ENCODE results near the gene URAD. TPM values are rescaled to one million over a fixed set of nuclear protein-coding genes. Genes with fewer than 3 reads are reported as not detected.
A peak's percentile ranks its signal among the peaks of the same experiment; 100 is the strongest.

URAD gene
- total and polyA plus RNA-seq, 2 experiments from 2014 or later = not detected

DNA sequence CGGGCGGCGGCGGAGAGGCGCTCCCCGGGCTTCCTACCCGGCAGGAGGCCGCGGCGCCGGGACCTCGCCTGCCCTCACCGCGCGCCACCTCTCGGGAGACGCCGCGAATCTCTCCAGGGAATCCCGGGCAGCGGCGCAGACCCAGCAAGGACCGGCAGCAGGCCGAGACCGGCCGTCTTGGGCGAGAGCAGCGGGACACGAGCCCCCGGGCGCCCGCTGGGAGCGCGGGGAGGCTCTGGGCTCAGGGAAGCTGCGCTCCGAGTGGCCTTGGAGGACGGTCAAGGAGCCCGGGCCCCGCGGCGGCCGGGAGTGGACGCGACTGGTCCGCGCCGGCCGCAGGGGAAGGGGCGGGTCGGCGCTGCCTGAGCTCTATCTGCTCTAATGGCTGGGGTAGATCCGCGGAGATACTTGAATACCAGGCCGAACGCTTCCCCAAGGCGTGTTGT, 34.1 kb downstream of the URAD start:
- peak in 1 of 2 donors; percentile 20 for DNase-seq (ENCODE audit: low read depth in 1 of 2, low spot score in 1 of 2)
- no peak for TF ChIP-seq CTCF (IDR thresholded peaks at IDR 0.05; ENCODE audit: low read depth, low read length)
- Histone ChIP-seq H3K4me1 (ENCODE audit: low read depth) (no peaks in the 10 kb centered on the region), H3K27me3 (peaks cover 100% of the 10 kb centered on the region), H3K4me3 (peak overlapping the region; percentile 16), H3K36me3 (no peaks in the 10 kb centered on the region), H3K27ac (no peak overlapping the region), H3K9me3 (ENCODE audit: low read depth) (no peaks in the 10 kb centered on the region)

- Histone ChIP-seq H3K36me3 (no peaks in the 10 kb centered on the region), H3K4me1 (ENCODE audit: low read depth) (no peaks in the 10 kb centered on the region), H3K4me3 (peak overlapping the region; percentile 24), H3K27ac (no peak overlapping the region), H3K9me3 (ENCODE audit: low read depth) (no peaks in the 10 kb centered on the region), H3K27me3 (peaks cover 100% of the 10 kb centered on the region)
- TF ChIP-seq CTCF (IDR thresholded peaks at IDR 0.05; ENCODE audit: low read depth, low read length) = peak; percentile 90
- DNase-seq (ENCODE audit: low read depth in 1 of 2, low spot score in 1 of 2) = peak; percentile 79 to 91
These were observed 34.7 kb downstream of the URAD start for GRCh38 chr13:27953676-27954405.

DNA sequence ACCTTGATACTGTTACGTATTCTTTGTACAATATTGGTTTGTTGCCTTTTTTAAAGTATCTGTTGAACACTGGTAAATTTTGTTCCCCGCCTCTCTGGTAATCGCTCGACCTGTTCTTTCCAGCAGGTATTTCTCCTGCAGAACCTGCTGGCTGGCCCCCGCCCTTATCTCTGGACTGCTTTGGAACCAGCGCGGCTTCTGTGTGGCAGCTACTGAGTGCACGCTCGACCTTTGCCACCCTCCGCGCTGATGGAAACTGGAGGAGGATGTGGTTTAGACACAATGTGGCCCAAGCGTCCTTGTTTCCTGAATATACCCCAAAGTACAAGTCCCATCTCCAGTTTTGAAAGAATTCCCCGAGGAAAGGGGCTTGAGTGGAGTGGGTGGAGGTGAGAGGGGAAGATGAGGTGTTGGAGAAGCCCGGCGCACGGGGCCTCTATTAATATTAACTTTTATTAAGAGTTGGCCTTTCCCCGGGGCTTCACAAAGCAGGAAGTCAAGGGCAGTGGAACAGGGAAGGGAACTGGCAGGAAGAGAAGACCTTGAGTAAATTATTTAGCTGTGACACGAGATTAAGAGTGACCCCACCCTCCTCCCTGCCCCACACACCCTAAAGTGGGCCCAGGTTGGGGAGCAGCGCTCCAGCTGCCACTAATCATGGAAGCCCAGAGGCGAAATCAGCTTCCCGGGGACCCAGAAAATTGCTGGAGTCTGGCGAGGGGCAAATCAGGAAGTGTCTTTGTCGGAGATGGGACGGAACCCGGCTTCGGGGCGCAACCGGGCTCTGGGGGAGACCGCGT, 35.4 kb downstream of the URAD start:
- no peaks in the 10 kb centered on the region for H3K9me3 ChIP-seq (ENCODE audit: low read depth)
- no peaks in the 10 kb centered on the region for H3K4me1 ChIP-seq (ENCODE audit: low read depth)
- peaks cover 97% of the 10 kb centered on the region for H3K27me3 ChIP-seq
- no peaks in the 10 kb centered on the region for H3K36me3 ChIP-seq
- H3K4me3 ChIP-seq = peak overlapping the region; percentile 24
- H3K27ac ChIP-seq = no peak overlapping the region
- TF ChIP-seq CTCF (IDR thresholded peaks at IDR 0.05; ENCODE audit: low read depth, low read length) = no peak
- no peak for DNase-seq (ENCODE audit: low read depth in 1 of 2, low spot score in 1 of 2)

DNA sequence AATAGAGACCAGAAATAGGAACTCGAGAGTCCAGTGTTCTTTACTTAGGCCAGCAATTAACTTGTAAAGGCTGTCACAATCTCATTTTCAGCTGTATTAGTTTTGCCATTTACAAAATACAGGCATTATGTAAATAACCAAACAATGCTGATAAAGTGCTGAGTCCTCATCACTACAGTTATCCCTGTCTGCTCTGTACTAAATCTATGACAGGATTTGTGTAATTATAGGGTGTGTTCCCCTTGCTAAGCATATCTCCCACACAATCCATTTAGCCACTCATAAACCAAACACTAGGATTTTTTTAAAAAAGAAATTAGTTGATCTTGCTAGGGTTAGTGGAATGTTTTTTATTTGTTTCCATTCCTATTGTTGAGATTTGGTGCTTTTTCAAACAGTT, 45.5 kb downstream of the URAD start:
- Histone ChIP-seq H3K4me3 (no peak overlapping the region), H3K27me3 (peaks cover 40% of the 10 kb centered on the region), H3K9me3 (ENCODE audit: low read depth) (no peaks in the 10 kb centered on the region), H3K4me1 (ENCODE audit: low read depth) (no peaks in the 10 kb centered on the region), H3K27ac (no peak overlapping the region), H3K36me3 (no peaks in the 10 kb centered on the region)
- no peak for DNase-seq (ENCODE audit: low read depth in 1 of 2, low spot score in 1 of 2)
- no peak for TF ChIP-seq CTCF (IDR thresholded peaks at IDR 0.05; ENCODE audit: low read depth, low read length)

GRCh38 chr13:27933580-27934328, 54.7 kb downstream of the URAD start:
- H3K4me1 ChIP-seq (ENCODE audit: low read depth) = no peaks in the 10 kb centered on the region
- peaks cover 63% of the 10 kb centered on the region for H3K27me3 ChIP-seq
- no peaks in the 10 kb centered on the region for H3K9me3 ChIP-seq (ENCODE audit: low read depth)
- no peaks in the 10 kb centered on the region for H3K36me3 ChIP-seq
- H3K4me3 ChIP-seq = no peak overlapping the region
- no peak for DNase-seq (ENCODE audit: low read depth in 1 of 2, low spot score in 1 of 2)
- H3K27ac ChIP-seq = no peak overlapping the region
- no peak for TF ChIP-seq CTCF (IDR thresholded peaks at IDR 0.05; ENCODE audit: low read depth, low read length)
